GM13976 (cell line): Measurements from ENCODE around the gene FXYD7.
A peak's percentile ranks its signal among the peaks of the same experiment; 100 is the strongest.

Experiments used
- DNase-seq: peaks from one replicate; pipeline ENCODE4 v3.0.0; 2012; ENCODE audit warnings: low spot score
- in situ Hi-C: fragments of 300-500 bp; cut with MboI; formaldehyde crosslinking; loops from one replicate; pipeline ENCODE4 v1.12.0; 2022; ENCODE audit warnings: low sequenced_read_pairs, mixed read lengths, inconsistent platforms; ENCODE audit not compliant: unreplicated experiment
- TF ChIP-seq, protein P1 (sequence below): IDR thresholded peaks from 2 replicates; pipeline ENCODE4 v1.5.1; 2012; ENCODE audit warnings: borderline replicate concordance, mild to moderate bottlenecking; ENCODE audit not compliant: insufficient read depth; ENCODE audit errors: extremely low read depth, missing control alignments, control extremely low read depth

FXYD7 gene

DNA sequence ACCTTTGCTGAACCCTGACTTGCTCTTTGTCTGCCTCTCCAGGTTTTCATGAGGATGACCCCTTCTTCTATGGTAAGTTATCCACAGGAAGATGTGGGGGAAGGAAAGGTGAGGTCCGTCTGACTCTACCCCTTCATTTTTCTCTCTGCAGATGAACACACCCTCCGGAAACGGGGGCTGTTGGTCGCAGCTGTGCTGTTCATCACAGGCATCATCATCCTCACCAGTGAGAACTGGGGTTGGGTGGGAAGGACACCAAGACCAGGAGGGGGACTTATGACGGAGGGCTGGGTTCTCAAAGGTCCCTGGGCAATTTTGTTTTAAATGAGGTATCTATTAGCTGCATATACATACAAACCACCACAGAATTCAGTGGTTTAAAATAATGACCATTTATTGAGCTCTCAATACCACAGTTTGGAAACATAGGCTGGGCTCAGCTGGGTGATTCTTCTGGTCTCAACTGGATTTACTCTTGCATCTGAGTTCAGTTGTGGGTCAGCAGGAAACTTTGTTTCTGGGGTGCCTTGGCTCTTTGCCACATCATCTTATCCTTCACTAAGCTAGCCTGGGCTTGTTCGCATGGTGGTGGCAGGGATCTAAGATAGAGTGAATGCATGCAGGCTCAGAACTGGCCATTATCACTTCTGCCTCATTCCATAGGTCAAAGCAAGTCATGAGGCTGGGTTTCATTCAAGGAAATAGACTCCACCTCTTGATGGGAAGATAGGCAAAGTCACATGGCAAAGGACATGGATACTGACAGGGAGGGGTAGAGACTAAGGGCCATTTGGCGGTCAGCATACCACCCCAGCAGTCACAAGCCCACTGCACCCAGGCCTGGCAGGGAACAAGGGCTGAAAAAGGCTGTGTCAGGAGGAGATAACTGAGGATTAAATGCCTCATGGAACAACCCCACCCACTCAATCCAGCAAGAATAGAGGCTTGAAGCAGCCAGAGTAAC is 23.3 kb downstream of the FXYD7 start:
- TF ChIP-seq, protein P1, sequence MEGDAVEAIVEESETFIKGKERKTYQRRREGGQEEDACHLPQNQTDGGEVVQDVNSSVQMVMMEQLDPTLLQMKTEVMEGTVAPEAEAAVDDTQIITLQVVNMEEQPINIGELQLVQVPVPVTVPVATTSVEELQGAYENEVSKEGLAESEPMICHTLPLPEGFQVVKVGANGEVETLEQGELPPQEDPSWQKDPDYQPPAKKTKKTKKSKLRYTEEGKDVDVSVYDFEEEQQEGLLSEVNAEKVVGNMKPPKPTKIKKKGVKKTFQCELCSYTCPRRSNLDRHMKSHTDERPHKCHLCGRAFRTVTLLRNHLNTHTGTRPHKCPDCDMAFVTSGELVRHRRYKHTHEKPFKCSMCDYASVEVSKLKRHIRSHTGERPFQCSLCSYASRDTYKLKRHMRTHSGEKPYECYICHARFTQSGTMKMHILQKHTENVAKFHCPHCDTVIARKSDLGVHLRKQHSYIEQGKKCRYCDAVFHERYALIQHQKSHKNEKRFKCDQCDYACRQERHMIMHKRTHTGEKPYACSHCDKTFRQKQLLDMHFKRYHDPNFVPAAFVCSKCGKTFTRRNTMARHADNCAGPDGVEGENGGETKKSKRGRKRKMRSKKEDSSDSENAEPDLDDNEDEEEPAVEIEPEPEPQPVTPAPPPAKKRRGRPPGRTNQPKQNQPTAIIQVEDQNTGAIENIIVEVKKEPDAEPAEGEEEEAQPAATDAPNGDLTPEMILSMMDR, result no peak
- in situ Hi-C loops, result no loop called here
- no peak for DNase-seq

GRCh38 chr19:35167251-35168119 is 24.4 kb downstream of the FXYD7 start:
- in situ Hi-C loops, result no loop called here
- TF ChIP-seq, protein P1, result no peak
- DNase-seq, result no peak

GRCh38 chr19:35168196-35168595 is 25.1 kb downstream of the FXYD7 start:
- peak; percentile 4 for DNase-seq
- TF ChIP-seq, protein P1, result no peak
- in situ Hi-C loops, result no loop called here

- TF ChIP-seq, protein P1, result no peak
- in situ Hi-C loops, result no loop called here
- no peak for DNase-seq
These were observed 26.4 kb downstream of the FXYD7 start for GRCh38 chr19:35169221-35169995.

DNA sequence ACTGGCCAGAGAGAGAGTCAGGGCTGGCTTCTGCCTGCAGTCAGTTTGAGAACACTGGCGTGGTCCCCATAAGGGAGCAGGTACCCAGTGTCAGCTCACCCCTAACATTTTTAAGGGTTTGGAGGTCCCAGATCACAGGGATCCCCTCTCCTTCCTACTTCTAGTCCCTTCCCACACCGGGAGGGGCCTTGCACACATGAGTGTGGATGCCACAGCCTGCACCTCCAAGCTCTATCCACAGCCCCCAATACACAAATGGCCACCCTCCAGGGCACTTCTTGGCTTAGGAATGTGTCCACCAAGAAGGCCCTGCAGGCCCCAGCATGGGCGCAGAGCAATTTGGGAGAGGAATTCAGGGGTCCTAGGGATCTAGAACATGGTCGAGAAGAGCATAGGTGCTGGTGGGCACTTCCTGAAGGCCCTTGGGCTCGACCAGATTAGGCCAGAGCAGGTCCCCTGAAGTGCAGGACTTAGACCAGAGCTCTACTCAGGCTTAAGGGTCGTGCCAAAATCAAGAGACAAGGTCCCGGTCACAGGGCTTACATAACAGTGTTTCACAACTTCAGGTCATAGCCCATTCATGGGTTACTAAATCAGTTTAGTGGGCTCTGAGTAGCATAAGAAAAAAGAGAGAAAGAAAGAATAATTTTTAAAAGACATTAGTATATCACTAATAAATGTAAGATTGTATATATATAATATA is 27.5 kb downstream of the FXYD7 start:
- no peak for DNase-seq
- in situ Hi-C loops, result no loop called here
- TF ChIP-seq, protein P1, result no peak
